ENCODE measurements around the gene CD52. TPM values are rescaled to one million over a fixed set of nuclear protein-coding genes. Genes with fewer than 3 reads are reported as not detected.

CD52 gene
- total RNA-seq, 1 donor from 2014 or later, result 9.8 TPM

DNA sequence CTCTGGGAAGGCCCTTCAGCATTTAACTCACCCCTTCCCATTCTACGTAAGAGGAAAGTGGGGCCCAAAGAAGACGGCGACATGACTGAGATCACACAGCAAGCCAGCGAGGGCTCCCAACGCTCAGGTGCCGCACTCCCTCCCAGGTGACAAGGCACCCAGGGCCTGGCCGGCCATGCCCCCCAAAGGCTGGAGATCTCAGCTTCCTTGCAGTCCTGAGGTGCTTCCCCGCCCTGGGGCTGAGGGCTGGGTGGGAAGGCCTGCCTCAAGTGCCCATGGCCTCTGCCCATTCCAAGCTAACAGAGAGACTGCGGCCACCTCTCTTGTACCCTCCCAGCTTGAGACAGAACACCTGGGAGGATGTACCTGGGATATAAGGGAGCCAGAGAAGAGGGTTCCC lies 37.2 kb downstream of the CD52 start:
- DNase-seq (ENCODE audit: low spot score), result no peak

- DNase-seq (ENCODE audit: low spot score), result no peak
Observed at GRCh38 chr1:26356106-26356505, 38.3 kb downstream of the CD52 start.

DNA sequence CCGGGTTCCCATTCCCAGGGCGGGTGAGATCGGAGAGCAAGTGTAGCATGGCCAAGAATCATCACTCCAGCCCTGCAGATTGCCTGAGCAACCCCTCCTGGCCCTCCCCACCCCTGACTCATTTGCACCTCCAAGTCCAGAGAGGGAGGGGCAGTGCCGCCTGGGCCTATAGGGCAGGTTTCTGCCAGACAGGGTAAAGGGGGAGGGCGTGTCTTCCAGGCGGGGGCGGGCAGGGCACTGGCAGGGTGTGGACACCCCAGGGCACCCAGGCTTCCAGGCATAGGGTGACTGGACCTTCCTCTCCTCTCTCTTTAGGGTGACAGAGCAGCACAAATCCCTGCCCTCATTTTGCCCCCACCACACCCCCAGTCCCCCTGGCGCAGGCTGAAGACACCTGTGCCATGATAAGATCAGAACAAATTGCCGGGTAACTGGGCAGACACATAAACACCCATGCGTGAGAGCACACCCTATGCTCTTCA lies 39.4 kb downstream of the CD52 start:
- peak; percentile 74 for DNase-seq (ENCODE audit: low spot score)

DNA sequence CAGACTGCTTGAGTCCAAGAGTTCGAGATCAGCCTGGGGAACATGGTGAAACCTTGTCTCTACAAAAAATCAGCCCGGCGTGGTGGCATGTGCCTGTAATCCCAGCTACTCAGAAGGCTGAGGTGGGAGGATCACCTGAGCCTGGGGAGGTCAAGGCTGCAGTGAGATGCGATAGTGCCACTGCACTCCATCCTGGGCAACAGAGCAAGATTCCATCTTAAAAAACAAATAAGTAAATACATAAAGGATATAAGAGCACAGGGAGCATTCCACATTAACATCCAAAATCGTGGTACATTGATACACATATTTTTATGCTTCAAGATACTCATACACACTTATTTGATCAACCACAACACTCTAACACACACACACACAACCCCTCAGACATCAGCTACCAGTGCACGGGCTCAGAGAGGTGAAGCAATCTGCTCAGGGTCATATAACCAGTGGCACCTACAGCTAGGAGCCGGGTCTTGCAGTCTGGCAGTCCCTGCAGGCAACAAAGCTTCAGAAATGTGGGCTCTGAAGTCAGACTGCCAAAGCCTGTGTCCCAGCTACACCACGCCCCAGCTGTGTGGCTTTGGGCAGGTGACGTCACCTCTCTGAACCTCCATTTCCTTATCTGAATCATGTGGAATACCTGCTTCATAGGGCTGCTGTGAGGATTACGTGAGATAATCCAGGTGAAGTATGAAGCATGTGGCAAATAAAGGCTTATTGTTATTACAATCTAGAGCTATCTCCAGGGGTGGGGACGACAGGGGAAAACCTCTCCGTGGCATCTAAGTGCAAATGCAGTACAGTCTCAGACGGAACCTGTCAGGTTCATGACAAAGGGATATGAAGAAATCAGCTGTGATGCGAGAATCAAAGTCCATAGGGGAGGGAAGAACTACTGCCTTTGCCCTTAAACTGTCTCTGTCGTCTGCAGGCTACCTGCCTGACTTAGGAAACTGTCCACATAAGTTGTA lies 40.9 kb downstream of the CD52 start:
- DNase-seq (ENCODE audit: low spot score), result peak; percentile 71

GRCh38 chr1:26359981-26360806 lies 42.4 kb downstream of the CD52 start:
- DNase-seq (ENCODE audit: low spot score), result no peak

- DNase-seq (ENCODE audit: low spot score), result no peak
Observed at GRCh38 chr1:26360807-26361604, 43.2 kb downstream of the CD52 start.

- no peak for DNase-seq (ENCODE audit: low spot score)
Observed at GRCh38 chr1:26361605-26362122, 43.9 kb downstream of the CD52 start.

- no peak for DNase-seq (ENCODE audit: low spot score)
Observed at GRCh38 chr1:26362331-26362730, 44.6 kb downstream of the CD52 start.

- DNase-seq (ENCODE audit: low spot score), result peak; percentile 85
Observed at GRCh38 chr1:26363549-26364448, 46.0 kb downstream of the CD52 start.

GRCh38 chr1:26364956-26365355 lies 47.2 kb downstream of the CD52 start:
- no peak for DNase-seq (ENCODE audit: low spot score)

- DNase-seq (ENCODE audit: low spot score), result no peak
Observed at GRCh38 chr1:26367441-26367840, 49.7 kb downstream of the CD52 start.

- no peak for DNase-seq (ENCODE audit: low spot score)
Observed at GRCh38 chr1:26368006-26368405, 50.2 kb downstream of the CD52 start.

DNA sequence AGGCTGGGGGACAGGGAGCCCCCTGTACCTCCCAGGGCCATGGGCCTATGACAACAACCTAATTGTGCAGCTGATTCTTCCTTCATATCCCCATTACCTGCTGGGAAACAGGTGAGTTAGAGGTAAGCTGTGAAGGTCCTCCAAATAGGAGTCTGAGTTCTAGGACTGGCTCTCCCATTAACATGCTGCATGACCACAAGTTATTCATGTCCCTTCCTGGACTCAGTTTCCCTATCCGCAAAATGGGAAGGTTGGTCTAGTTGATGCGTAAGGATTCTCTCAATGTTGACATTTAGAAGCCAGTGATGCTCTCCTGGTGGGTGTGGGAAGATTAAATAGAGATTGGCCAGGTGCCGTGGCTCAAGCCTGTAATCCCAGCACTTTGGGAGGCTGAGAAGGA lies 50.7 kb downstream of the CD52 start:
- no peak for DNase-seq (ENCODE audit: low spot score)

Other genes with a start within 250 kb of the CD52 start
- 21.8 TPM for gene PDIK1L, start 206.1 kb upstream of the CD52 start, total RNA-seq
- gene FAM110D, start 158.9 kb upstream of the CD52 start, total RNA-seq, result 7.9 TPM
- not detected for gene C1orf232, start 149.0 kb upstream of the CD52 start, total RNA-seq
- gene ZNF593, start 148.1 kb upstream of the CD52 start, total RNA-seq, result 43.2 TPM
- not detected for gene ZNF593OS, start 146.1 kb upstream of the CD52 start, total RNA-seq
- 40.6 TPM for gene CNKSR1, start 140.5 kb upstream of the CD52 start, total RNA-seq
- not detected for gene CATSPER4, start 127.4 kb upstream of the CD52 start, total RNA-seq
- gene CEP85, start 83.8 kb upstream of the CD52 start, total RNA-seq, result 13.1 TPM
- gene SH3BGRL3, start 37.9 kb upstream of the CD52 start, total RNA-seq, result 145 TPM
- gene UBXN11, start 11.3 kb upstream of the CD52 start, total RNA-seq, result 30.3 TPM
- 25.2 TPM for gene CRYBG2, start 36.2 kb downstream of the CD52 start, total RNA-seq
- 1.2 TPM for gene ZNF683, start 54.8 kb downstream of the CD52 start, total RNA-seq
- not detected for gene LIN28A, start 92.9 kb downstream of the CD52 start, total RNA-seq
- gene DHDDS, start 114.4 kb downstream of the CD52 start, total RNA-seq, result 59.7 TPM
- 400 TPM for gene HMGN2, start 154.5 kb downstream of the CD52 start, total RNA-seq
- 23.2 TPM for gene RPS6KA1, start 211.8 kb downstream of the CD52 start, total RNA-seq

Data from ureter (tissue), 1 donor.